Gastrocnemius medialis (tissue), 4 donors: ENCODE data around the gene SLC22A17.
A peak's percentile ranks its signal among the peaks of the same experiment; 100 is the strongest.

Experiments
- CTCF ChIP-seq, 5 experiments: fragments of 450-650 bp in 3 of 5; fragments of 200-600 bp in 2 of 5; sonication (generic) in 2 of 5; IDR thresholded peaks in 4 of 5; conservative IDR thresholded peaks in 1 of 5; 1 replicate in 4 of 5; 2 replicates in 1 of 5; pipeline ENCODE4 v1.5.1; 2016 to 2019; ENCODE audit warnings: antibody characterized with exemption in 5 of 5, mild to moderate bottlenecking in 3 of 5, moderate library complexity in 3 of 5
- POLR2A ChIP-seq, 2 donors: fragments of 450-650 bp; IDR thresholded peaks; one replicate each; pipeline ENCODE4 v1.6.1; 2017; ENCODE audit warnings: antibody characterized with exemption in 2 of 2, mild to moderate bottlenecking in 2 of 2, moderate library complexity in 2 of 2

GRCh38 chr14:23327947-23328744, 24.5 kb downstream of the SLC22A17 start:
- TF ChIP-seq CTCF (IDR thresholded peaks at IDR 0.05 in 4 of 5, conservative IDR thresholded peaks at IDR 0.05 in 1 of 5) (peak; percentile 79 to 85 (median 81)), POLR2A (IDR thresholded peaks at IDR 0.05) (no peak)
